Caco-2 (cell line): ENCODE data around the gene LPAR1. TPM values are rescaled to one million over a fixed set of nuclear protein-coding genes. Genes with fewer than 3 reads are reported as not detected.

Source experiments
- BruUV-seq: library from RNA; stranded (reverse); fragments of 400-500 nt; replicated peaks from 2 replicates; lab custom pipeline; 2021; lab: Mats Ljungman, UMichigan
- CTCF ChIA-PET: fragments of 300-600 bp; sonication (Branson Sonifier 250); formaldehyde crosslinking; loops from one replicate; lab custom pipeline; 2022; ENCODE audit warnings: antibody characterized with exemption; lab: Charles Lee
- POLR2A ChIA-PET: fragments of 300-600 bp; sonication (Branson Sonifier 250); formaldehyde crosslinking; loops from one replicate; lab custom pipeline; 2022; ENCODE audit warnings: antibody characterized with exemption; lab: Charles Lee
- DNase-seq, 2 experiments: peaks; one replicate each; pipeline versions ENCODE4 v3.0.0 to v3.0.0-alpha.2; 2020 to 2022
- H3K27me3 ChIP-seq: replicated peaks from 2 replicates; pipeline ENCODE4 v1.6.0; 2011; ENCODE audit warnings: low read length; ENCODE audit not compliant: control insufficient read depth, insufficient read depth
- H3K36me3 ChIP-seq: 2 replicates; pipeline ENCODE4 v1.5.1; 2011; ENCODE audit warnings: low read length; ENCODE audit not compliant: control insufficient read depth, insufficient read depth
- H3K4me1 ChIP-seq: fragments of 250-450 bp; sonication (Bioruptor Pico); 2 replicates; pipeline ENCODE4 v1.5.1; 2020; ENCODE audit warnings: mild to moderate bottlenecking
- H3K4me3 ChIP-seq: 2 replicates; pipeline ENCODE4 v1.5.1; 2011; ENCODE audit warnings: low read depth, mild to moderate bottlenecking, control low read depth, low read length
- H3K9me3 ChIP-seq: fragments of 250-450 bp; sonication (Bioruptor Pico); 2 replicates; pipeline ENCODE4 v1.5.1; 2020; ENCODE audit warnings: mild to moderate bottlenecking, moderate library complexity
- H3K27ac Mint-ChIP-seq: one replicate; pipeline ENCODE4 v1.8.0; 2022; ENCODE audit warnings: mixed read lengths; ENCODE audit not compliant: unreplicated experiment
- H3K27me3 Mint-ChIP-seq: one replicate; pipeline ENCODE4 v1.8.0; 2022; ENCODE audit warnings: mixed read lengths; ENCODE audit not compliant: insufficient read depth, unreplicated experiment
- H3K36me3 Mint-ChIP-seq: one replicate; pipeline ENCODE4 v1.8.0; 2022; ENCODE audit warnings: mild to moderate bottlenecking, mixed read lengths; ENCODE audit not compliant: insufficient read depth, unreplicated experiment
- H3K4me1 Mint-ChIP-seq: one replicate; pipeline ENCODE4 v1.8.0; 2022; ENCODE audit warnings: low read depth, mixed read lengths; ENCODE audit not compliant: unreplicated experiment
- H3K4me3 Mint-ChIP-seq: one replicate; pipeline ENCODE4 v1.8.0; 2022; ENCODE audit warnings: mild to moderate bottlenecking, moderate library complexity, mixed read lengths; ENCODE audit not compliant: unreplicated experiment
- H3K9me3 Mint-ChIP-seq: one replicate; pipeline ENCODE4 v1.8.0; 2022; ENCODE audit warnings: mixed read lengths; ENCODE audit not compliant: unreplicated experiment
- intact Hi-C: fragments of 100-400 bp; cut with micrococcal nuclease; formaldehyde crosslinking; loops from one replicate; pipeline ENCODE4 v1.10.0; 2022; ENCODE audit not compliant: unreplicated experiment
- total RNA-seq: library from RNA; stranded (reverse); gene quantifications from 2 replicates; pipeline ENCODE4 v1.2.3, GENCODE V29; 2022
- TF ChIP-seq, protein P1 (sequence below), 2 experiments: fragments of 200-600 bp in 1 of 2; IDR thresholded peaks; 1 replicate in 1 of 2; 2 replicates in 1 of 2; pipeline versions ENCODE4 v1.5.1 to v1.8.0; 2011 to 2022; ENCODE audit warnings: antibody characterized with exemption in 1 of 2, control low read depth in 1 of 2, inconsistent platforms in 1 of 2, low read depth in 1 of 2, low read length in 1 of 2, mild to moderate bottlenecking in 1 of 2, moderate library complexity in 1 of 2; ENCODE audit not compliant: insufficient read depth in 1 of 2, severe bottlenecking in 1 of 2, unreplicated experiment in 1 of 2

Gene LPAR1
- total RNA-seq, 1 experiment from 2014 or later = 20.3 TPM

DNA sequence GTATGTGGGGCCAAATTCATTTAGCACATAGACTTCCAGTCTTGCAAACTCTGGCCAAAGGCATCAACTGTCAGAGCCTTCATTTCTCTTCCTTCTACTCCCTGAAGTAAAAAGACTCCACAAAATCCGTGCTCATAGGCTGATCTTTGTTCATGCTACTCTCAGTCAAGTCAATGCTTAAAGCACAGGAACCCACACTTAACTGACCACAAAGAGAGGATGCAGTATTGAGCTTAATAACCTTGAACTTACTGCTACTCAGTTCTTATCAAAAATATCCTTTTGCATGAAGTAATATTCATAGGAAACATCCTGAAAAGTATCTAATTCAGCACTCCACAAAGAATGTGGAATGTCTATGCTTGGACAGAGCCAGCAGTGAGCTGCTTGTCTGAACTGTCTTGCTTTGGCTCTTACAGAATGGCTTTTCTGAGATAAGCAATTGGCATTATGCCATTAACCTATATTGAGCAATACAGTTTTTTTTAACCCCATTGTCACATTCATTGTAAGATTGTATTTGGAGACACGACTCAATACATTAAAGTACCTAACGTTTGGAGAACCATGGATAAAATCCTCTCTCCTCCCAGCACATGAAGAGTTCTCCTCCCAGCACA, 21.7 kb downstream of the LPAR1 start:
- POLR2A ChIA-PET = no interaction called here
- no peak for DNase-seq

DNA sequence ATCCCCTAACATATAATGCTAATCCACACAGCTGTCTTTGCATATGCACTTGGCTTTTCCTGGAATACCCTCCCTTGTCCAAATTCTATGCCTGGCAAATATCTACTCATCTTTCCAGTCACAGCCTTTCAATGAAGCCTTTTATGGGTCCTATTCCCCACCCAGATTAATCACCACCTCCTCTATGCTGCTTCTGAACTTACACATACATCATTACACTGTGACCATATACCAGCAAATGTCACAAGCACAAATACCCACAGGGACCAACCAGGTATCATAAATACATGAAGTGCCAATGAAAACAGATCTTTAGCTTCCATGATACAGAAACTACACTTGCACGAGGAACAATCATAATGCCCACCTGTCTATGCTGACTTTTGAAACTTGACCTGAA, 22.3 kb downstream of the LPAR1 start:
- Histone ChIP-seq H3K4me3 (no peak overlapping the region), H3K27me3 (no peaks in the 10 kb centered on the region), H3K9me3 (no peaks in the 10 kb centered on the region), H3K4me1 (peaks cover 19% of the 10 kb centered on the region), H3K36me3 (no peaks in the 10 kb centered on the region)
- Mint-ChIP-seq H3K4me3 (no peak overlapping the region), H3K9me3 (no peaks in the 10 kb centered on the region), H3K4me1 (peaks cover 13% of the 10 kb centered on the region), H3K36me3 (peaks cover 5% of the 10 kb centered on the region), H3K27ac (no peak overlapping the region), H3K27me3 (no peaks in the 10 kb centered on the region)
- DNase-seq = no peak
- intact Hi-C loops = no loop called here
- ChIA-PET CTCF (no interaction called here), POLR2A (no interaction called here)
- TF ChIP-seq, protein P1, sequence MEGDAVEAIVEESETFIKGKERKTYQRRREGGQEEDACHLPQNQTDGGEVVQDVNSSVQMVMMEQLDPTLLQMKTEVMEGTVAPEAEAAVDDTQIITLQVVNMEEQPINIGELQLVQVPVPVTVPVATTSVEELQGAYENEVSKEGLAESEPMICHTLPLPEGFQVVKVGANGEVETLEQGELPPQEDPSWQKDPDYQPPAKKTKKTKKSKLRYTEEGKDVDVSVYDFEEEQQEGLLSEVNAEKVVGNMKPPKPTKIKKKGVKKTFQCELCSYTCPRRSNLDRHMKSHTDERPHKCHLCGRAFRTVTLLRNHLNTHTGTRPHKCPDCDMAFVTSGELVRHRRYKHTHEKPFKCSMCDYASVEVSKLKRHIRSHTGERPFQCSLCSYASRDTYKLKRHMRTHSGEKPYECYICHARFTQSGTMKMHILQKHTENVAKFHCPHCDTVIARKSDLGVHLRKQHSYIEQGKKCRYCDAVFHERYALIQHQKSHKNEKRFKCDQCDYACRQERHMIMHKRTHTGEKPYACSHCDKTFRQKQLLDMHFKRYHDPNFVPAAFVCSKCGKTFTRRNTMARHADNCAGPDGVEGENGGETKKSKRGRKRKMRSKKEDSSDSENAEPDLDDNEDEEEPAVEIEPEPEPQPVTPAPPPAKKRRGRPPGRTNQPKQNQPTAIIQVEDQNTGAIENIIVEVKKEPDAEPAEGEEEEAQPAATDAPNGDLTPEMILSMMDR (IDR thresholded peaks at IDR 0.05; ENCODE audit: insufficient read depth in 1 of 2, low read depth in 1 of 2, low read length in 1 of 2, severe bottlenecking in 1 of 2, unreplicated experiment in 1 of 2) = no peak
- no TSS peak for BruUV-seq

More for the DNA sequence above, 21.7 kb downstream of the LPAR1 start:
- Histone ChIP-seq H3K9me3 (no peaks in the 10 kb centered on the region), H3K27me3 (no peaks in the 10 kb centered on the region), H3K4me3 (no peak overlapping the region), H3K36me3 (no peaks in the 10 kb centered on the region), H3K4me1 (peaks cover 19% of the 10 kb centered on the region)
- Mint-ChIP-seq H3K4me1 (peaks cover 13% of the 10 kb centered on the region), H3K4me3 (no peak overlapping the region), H3K9me3 (no peaks in the 10 kb centered on the region), H3K27ac (no peak overlapping the region), H3K36me3 (peaks cover 5% of the 10 kb centered on the region), H3K27me3 (no peaks in the 10 kb centered on the region)
- BruUV-seq = no TSS peak
- intact Hi-C loops = no loop called here
- CTCF ChIA-PET = no interaction called here
- TF ChIP-seq, protein P1 (IDR thresholded peaks at IDR 0.05; ENCODE audit: insufficient read depth in 1 of 2, low read depth in 1 of 2, low read length in 1 of 2, severe bottlenecking in 1 of 2, unreplicated experiment in 1 of 2) = no peak

DNA sequence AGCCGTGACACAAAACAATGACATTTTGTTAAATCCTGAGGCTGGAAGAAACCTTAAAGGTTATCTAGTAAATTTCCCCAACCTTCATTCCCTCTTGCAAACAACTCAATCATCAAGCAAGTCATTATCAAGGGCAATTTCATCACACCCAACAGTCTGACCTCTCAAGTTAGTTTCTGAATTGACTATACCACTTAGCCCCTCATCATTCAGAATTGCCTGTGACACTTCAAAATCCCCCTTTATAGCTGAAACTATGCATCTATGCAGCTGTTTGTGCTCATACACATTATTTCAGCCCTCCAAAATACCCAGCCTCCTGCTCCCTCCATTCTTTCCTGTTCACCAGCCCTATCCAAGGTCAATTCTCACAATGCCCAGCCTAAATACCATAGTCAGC, 24.6 kb downstream of the LPAR1 start:
- no peak overlapping the region for H3K27ac Mint-ChIP-seq
- Histone ChIP-seq H3K4me3 (no peak overlapping the region), H3K27me3 (no peaks in the 10 kb centered on the region), H3K9me3 (no peaks in the 10 kb centered on the region), H3K36me3 (no peaks in the 10 kb centered on the region), H3K4me1 (peaks cover 24% of the 10 kb centered on the region)
- H3K27me3 Mint-ChIP-seq = no peaks in the 10 kb centered on the region
- ChIA-PET POLR2A (no interaction called here), CTCF (no interaction called here)
- TF ChIP-seq, protein P1 (IDR thresholded peaks at IDR 0.05; ENCODE audit: insufficient read depth in 1 of 2, low read depth in 1 of 2, low read length in 1 of 2, severe bottlenecking in 1 of 2, unreplicated experiment in 1 of 2) = no peak
- peaks cover 6% of the 10 kb centered on the region for H3K4me1 Mint-ChIP-seq
- no peak for DNase-seq
- intact Hi-C loops = loop anchor here (1.0 kb wide), 2 partner anchors 22 to 43 kb away; no protein-coding TSS in a partner anchor
- peaks cover 5% of the 10 kb centered on the region for H3K36me3 Mint-ChIP-seq
- BruUV-seq = no TSS peak
- no peaks in the 10 kb centered on the region for H3K9me3 Mint-ChIP-seq
- H3K4me3 Mint-ChIP-seq = no peak overlapping the region
